ENCODE measurements around the gene ORM2.

- TF ChIP-seq, protein P1, sequence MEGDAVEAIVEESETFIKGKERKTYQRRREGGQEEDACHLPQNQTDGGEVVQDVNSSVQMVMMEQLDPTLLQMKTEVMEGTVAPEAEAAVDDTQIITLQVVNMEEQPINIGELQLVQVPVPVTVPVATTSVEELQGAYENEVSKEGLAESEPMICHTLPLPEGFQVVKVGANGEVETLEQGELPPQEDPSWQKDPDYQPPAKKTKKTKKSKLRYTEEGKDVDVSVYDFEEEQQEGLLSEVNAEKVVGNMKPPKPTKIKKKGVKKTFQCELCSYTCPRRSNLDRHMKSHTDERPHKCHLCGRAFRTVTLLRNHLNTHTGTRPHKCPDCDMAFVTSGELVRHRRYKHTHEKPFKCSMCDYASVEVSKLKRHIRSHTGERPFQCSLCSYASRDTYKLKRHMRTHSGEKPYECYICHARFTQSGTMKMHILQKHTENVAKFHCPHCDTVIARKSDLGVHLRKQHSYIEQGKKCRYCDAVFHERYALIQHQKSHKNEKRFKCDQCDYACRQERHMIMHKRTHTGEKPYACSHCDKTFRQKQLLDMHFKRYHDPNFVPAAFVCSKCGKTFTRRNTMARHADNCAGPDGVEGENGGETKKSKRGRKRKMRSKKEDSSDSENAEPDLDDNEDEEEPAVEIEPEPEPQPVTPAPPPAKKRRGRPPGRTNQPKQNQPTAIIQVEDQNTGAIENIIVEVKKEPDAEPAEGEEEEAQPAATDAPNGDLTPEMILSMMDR (IDR thresholded peaks at IDR 0.05; ENCODE audit: low read depth, low read length) = no peak
- TF ChIP-seq EZH2phosphoT487 (IDR thresholded peaks at IDR 0.05; ENCODE audit: low read depth) = no peak
Observed at GRCh38 chr9:114281473-114282103, 48.1 kb upstream of the ORM2 start.

Measured in OCI-LY3 (cell line).